LHCN-M2 (cell line): ENCODE measurements around the gene SORCS1. TPM values are rescaled to one million over a fixed set of nuclear protein-coding genes. Genes with fewer than 3 reads are reported as not detected.

ENCODE experiments used
- DNase-seq: peaks from one replicate; pipeline ENCODE4 v3.0.0-alpha.2; 2012; ENCODE audit warnings: low read depth
- total RNA-seq: library from RNA; depleted of rRNA; stranded (reverse); fragments of >200 nt; gene quantifications from 2 replicates; pipeline ENCODE4 v1.2.3, GENCODE V29; 2014

Gene SORCS1
- total RNA-seq, 1 experiment from 2014 or later = not detected

- DNase-seq = no peak
Measured at GRCh38 chr10:106672517-106673175, 491.9 kb downstream of the SORCS1 start.

DNA sequence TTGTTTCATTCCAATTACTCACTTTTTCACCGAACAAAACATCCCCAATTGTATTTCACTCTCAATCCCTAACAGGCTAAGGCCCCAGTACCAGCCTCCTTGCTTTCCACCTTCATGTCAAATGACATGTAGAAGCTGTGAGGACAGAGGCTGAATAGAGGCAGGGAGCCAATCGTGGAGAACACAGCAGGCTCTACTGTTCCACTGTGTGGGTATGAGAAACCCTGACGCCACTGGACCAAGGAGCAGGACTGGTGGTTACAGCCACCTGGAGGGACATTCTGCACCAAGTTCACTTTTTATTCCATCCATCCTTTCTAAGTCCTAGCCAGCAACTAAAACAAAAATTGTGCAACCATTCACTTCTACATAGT lies 502.8 kb downstream of the SORCS1 start:
- DNase-seq = no peak

DNA sequence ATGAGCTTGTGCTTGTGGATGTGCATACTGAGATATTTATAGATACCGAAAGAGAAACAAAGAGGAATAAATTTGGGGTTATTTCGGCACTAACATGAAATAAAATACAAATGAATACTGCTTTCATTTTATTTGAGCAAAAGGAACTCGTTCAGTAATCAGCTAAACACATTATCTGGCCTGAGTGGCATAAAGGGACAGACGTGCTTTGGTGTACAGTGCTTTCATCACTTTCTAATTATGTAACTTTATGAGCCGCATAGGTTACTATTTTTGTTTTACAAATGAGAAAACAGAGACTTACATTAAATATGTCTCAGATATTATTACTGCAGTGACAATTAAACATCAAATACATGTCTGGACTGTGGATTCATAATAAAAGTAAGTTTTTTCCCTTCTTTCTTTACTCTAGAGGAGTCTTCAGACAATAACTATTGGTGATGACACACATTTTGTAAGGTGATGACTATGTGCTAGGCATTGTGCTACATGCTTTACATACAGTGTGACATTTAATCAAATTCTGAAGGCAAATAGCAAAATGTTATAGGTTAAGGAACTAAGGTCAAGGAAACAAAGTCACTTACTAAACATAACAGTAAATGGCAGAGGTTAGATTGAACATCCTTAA lies 503.3 kb downstream of the SORCS1 start:
- DNase-seq = no peak

GRCh38 chr10:106660550-106660949 lies 504.0 kb downstream of the SORCS1 start:
- DNase-seq = no peak

- DNase-seq = no peak
Measured at GRCh38 chr10:106655636-106656035, 508.9 kb downstream of the SORCS1 start.

DNA sequence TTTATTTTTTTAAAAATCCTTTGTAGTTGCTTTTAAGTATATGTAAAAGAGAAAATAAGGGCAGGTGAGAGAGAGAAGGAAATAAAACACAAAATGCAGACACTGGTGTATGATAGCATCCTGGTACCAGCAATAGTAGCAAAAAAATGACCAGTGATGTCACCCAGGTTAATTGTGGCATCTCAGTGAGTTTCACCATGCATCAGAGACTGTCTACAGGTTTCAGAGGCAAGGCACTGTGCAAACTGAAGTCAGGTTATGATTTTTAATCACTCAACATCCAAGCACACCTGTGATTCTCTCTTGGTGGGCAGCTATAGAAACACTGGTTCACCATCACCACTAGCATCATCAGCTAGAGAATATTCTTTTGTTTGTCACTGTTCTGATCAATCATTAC lies 509.3 kb downstream of the SORCS1 start:
- DNase-seq = no peak

DNA sequence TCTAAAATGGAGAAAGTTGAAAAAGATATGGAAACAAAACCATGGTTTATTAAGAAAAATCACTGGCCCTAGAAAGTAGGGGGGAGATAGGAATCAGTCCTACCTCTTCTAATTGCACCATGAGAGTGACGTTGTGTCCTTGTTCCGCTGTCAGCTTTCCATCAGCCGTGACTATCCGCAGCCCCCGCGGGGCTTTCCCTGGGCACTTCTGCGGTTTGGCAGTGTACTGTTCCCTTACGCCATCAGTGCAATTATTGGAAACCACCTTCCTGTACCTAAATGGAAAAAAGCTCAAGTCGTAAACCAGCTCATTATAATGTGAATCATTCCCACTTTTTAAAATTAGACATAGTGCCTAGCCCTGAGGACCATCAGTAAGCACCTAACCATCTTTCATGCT lies 512.2 kb downstream of the SORCS1 start:
- DNase-seq = no peak

- no peak for DNase-seq
Measured at GRCh38 chr10:106648534-106649481, 515.7 kb downstream of the SORCS1 start.

GRCh38 chr10:106643473-106643872 lies 521.0 kb downstream of the SORCS1 start:
- no peak for DNase-seq

GRCh38 chr10:106637873-106638272 lies 526.6 kb downstream of the SORCS1 start:
- DNase-seq = no peak

GRCh38 chr10:106636766-106637491 lies 527.6 kb downstream of the SORCS1 start:
- DNase-seq = no peak

DNA sequence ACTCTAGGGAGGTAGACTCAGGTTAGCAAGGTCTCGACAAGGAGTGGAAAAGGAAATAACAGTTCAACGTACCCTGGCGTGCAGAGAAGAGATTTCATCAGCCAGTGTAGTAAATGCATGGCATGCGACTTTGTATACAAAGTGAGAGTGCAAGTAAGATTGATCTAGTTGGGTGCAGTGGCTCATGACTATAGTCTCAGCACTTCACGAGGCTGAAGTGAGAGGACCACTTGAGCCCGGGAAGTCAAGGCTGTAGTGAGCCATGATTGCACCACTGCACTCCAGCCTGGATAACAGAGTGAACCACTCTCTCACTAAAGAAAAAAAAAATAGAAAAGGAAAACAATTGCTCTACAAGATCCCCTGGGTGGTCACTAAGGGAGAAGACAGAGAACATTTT lies 528.6 kb downstream of the SORCS1 start:
- DNase-seq = no peak

DNA sequence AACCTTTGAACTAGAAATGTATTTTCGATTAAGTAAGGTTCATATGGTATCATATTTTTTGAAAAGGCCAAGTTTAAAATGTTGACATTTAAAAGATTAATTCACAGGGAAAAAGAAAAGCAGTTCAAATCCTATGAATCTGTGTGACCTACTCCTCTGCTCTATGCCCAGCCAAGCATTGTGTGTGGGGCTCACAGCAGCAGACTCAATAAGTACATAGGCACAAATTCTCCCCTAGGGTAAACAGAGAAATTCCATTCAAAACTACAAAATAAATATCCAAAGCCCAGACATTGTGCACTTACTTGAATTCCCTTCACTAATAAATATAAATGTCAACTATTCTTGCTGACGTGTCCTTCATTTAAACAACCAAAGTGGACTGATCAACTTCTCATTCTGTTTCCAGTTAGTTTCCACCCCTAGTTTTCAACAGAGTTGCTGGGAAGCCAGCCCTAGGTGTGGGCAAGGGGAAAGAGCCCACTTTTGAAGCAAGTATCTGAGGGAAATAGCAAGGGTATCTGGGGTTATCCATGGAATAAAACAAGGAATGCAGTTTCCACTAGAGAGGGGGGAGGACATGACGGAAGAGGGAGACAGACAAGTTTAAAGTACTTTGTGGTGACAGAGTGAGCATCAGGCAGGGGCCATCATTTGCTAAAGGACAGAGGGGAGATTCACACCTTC lies 533.3 kb downstream of the SORCS1 start:
- DNase-seq = no peak

GRCh38 chr10:106626371-106626770 lies 538.1 kb downstream of the SORCS1 start:
- no peak for DNase-seq

DNA sequence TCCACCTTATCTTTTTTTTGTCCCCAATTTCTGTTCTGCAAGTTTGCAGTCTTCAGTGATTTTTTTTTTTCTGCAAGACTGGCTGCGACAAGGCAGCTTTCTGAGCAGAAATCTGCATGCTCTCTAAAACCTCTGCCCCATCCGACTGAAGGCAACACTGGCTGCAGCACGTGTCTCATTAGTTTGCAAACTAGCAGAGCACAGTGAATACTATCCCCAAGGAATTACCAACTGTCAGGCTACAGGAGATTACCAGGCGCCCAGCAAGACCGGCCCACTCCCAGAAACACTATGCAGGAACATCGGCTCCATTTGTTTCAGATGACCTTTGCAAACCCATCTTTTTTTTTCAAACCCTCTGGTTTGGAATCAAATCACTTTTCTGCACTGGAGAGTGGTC lies 538.8 kb downstream of the SORCS1 start:
- no peak for DNase-seq

GRCh38 chr10:106619346-106619745 lies 545.2 kb downstream of the SORCS1 start:
- no peak for DNase-seq

DNA sequence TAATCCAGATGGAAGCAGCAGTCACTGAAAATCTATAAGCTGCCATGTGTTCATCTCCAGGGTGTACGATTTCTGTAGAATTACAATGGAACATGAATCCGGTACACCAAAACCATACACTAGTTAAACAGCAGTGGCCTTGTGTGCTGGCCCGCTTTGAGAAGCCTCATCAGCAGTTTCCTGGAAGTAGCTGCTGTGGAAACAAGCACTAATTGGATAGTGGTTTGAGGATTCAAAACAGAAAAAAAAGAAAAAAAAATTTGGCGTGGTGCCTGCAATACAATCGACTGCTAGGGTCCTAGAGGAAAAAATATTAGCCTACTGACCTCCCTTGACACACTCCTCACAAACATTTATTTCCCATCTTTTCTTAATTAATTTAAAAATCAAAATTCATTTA lies 545.9 kb downstream of the SORCS1 start:
- no peak for DNase-seq

DNA sequence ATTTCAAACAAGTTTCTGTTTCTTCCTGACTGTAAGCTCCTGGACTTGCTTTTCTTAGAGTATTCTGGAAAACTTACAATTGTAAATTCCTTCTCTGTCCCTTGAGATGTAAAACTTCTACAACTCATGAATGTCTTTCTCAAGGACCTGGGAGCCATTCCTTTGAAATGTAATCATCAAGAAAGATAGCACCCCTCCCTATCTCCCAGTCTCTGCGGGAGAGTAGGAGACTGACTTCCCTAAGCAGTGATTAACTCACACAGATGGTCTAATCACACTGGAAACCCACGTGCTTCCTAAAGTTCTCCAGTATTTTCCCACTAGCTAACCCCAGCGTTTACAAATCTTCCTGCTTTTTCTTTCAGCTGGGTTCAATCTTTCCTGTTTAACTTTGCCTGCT lies 549.4 kb downstream of the SORCS1 start:
- DNase-seq = no peak

DNA sequence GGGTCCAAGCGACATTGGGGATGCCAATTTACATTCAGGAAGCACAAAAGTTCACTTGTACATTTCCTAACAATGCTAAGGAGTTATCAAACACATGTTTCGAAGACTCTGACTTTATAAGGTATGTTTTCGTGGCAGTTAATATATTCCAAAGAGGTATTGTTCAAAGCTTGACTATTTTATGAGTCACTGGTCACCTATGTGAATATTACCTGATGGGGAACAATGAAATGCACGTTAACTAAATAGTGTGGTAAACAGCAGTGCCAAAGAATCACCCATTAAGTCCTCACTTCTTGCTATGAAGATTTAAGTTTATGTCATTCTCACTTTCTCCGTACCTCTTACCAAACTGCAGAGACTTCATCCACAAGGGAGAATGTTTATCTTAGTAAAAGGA lies 550.2 kb downstream of the SORCS1 start:
- DNase-seq = no peak

DNA sequence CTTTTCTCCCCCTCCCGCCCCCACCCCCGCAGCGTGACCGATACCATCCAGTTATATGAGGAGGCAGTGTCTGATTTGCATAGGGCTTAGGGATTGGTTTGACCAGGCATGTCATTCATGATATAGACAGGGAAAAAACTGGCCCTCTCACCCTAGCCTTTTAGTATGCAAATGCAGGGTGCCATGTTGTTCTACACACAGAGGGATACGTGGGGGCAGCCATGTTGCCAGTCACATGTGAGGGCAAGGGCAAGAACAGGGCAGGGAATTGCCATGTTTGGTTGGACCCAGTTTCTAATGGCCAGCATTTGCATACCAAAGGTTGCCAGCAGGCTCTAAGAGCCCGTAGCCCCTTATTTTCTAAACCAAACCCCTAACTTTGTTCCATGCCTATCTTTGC lies 552.1 kb downstream of the SORCS1 start:
- no peak for DNase-seq
